GM23338 (cell line): ENCODE data around the gene BICRA. TPM values are rescaled to one million over a fixed set of nuclear protein-coding genes. Genes with fewer than 3 reads are reported as not detected.

Source experiments
- ATAC-seq: fragments of 200-7000 bp; cut with Tn5 transposase; 3 replicates; pipeline ENCODE4 v1.9.1; 2020
- DNase-seq: peaks from one replicate; pipeline ENCODE4 v3.0.0-alpha.2; 2015; ENCODE audit warnings: low spot score
- H2AFZ ChIP-seq: fragments of 200-600 bp; sonication (generic); 2 replicates; pipeline ENCODE4 v1.8.0; 2016; ENCODE audit warnings: antibody characterized with exemption, mild to moderate bottlenecking, moderate library complexity
- H3F3A ChIP-seq: fragments of 200-600 bp; sonication (generic); replicated peaks from 2 replicates; pipeline ENCODE4 v1.8.0; 2017; ENCODE audit warnings: antibody characterized with exemption, mixed run types, low read depth
- H3K27ac ChIP-seq: fragments of 200-600 bp; sonication (generic); 2 replicates; pipeline ENCODE4 v1.6.1; 2016; ENCODE audit warnings: low read depth
- H3K27me3 ChIP-seq: fragments of 200-600 bp; sonication (generic); 2 replicates; pipeline ENCODE4 v1.8.0; 2016; ENCODE audit warnings: mild to moderate bottlenecking, mixed run types, moderate library complexity; ENCODE audit not compliant: insufficient read depth
- H3K36me3 ChIP-seq: fragments of 200-600 bp; sonication (generic); 2 replicates; pipeline ENCODE4 v1.8.0; 2016; ENCODE audit warnings: mild to moderate bottlenecking; ENCODE audit not compliant: insufficient read depth
- H3K4me1 ChIP-seq: fragments of 200-600 bp; sonication (generic); 2 replicates; pipeline ENCODE4 v1.8.0; 2016; ENCODE audit warnings: mild to moderate bottlenecking, moderate library complexity; ENCODE audit not compliant: insufficient read depth
- H3K4me2 ChIP-seq: fragments of 200-600 bp; sonication (generic); 2 replicates; pipeline ENCODE4 v1.7.1; 2017; ENCODE audit warnings: mixed run types
- H3K4me3 ChIP-seq: fragments of 200-600 bp; sonication (generic); 2 replicates; pipeline ENCODE4 v1.6.1; 2016; ENCODE audit warnings: mixed run types
- H3K79me2 ChIP-seq: fragments of 200-600 bp; sonication (generic); replicated peaks from 2 replicates; pipeline ENCODE4 v1.8.0; 2017; ENCODE audit warnings: mild to moderate bottlenecking; ENCODE audit not compliant: insufficient read depth
- H3K9me2 ChIP-seq: fragments of 200-600 bp; sonication (generic); 2 replicates; pipeline ENCODE4 v1.8.0; 2017; ENCODE audit not compliant: insufficient read depth
- H4K20me1 ChIP-seq: fragments of 200-600 bp; sonication (generic); replicated peaks from 2 replicates; pipeline ENCODE4 v1.8.0; 2017; ENCODE audit warnings: mild to moderate bottlenecking; ENCODE audit not compliant: insufficient read depth
- H3K27ac Mint-ChIP-seq: 2 replicates; pipeline ENCODE4 v1.8.0; 2020; ENCODE audit warnings: inconsistent platforms, mild to moderate bottlenecking, moderate library complexity, mixed read lengths
- H3K27me3 Mint-ChIP-seq: 3 replicates; pipeline ENCODE4 v1.8.0; 2022; ENCODE audit warnings: low read depth, mild to moderate bottlenecking, moderate library complexity, mixed read lengths, inconsistent platforms; ENCODE audit not compliant: insufficient read depth, poor library complexity
- H3K36me3 Mint-ChIP-seq: 3 replicates; pipeline ENCODE4 v1.8.0; 2021; ENCODE audit warnings: low read depth, mild to moderate bottlenecking, inconsistent platforms, moderate library complexity, mixed read lengths
- H3K4me1 Mint-ChIP-seq: 3 replicates; pipeline ENCODE4 v1.8.0; 2020; ENCODE audit warnings: mild to moderate bottlenecking, inconsistent platforms, mixed read lengths
- H3K4me3 Mint-ChIP-seq: 3 replicates; pipeline ENCODE4 v1.8.0; 2021; ENCODE audit warnings: moderate library complexity, mild to moderate bottlenecking, inconsistent platforms, mixed read lengths
- H3K9me3 Mint-ChIP-seq: 3 replicates; pipeline ENCODE4 v1.8.0; 2020; ENCODE audit warnings: moderate library complexity, mild to moderate bottlenecking, inconsistent platforms, mixed read lengths
- CREB1 ChIP-seq: fragments of 250-450 bp; sonication (Bioruptor Pico); IDR thresholded peaks from 2 replicates; pipeline ENCODE4 v1.5.0; 2020; ENCODE audit warnings: low read depth, mild to moderate bottlenecking, moderate library complexity
- EZH2 ChIP-seq: fragments of 200-600 bp; sonication (generic); IDR thresholded peaks from one replicate; pipeline ENCODE4 v1.8.0; 2017; ENCODE audit warnings: antibody characterized with exemption, mild to moderate bottlenecking, low read depth; ENCODE audit not compliant: unreplicated experiment
- EZH2phosphoT487 ChIP-seq: fragments of 200-600 bp; sonication (generic); IDR thresholded peaks from one replicate; pipeline ENCODE4 v1.8.1; 2018; ENCODE audit warnings: antibody characterized with exemption; ENCODE audit not compliant: unreplicated experiment
- JUNB ChIP-seq: IDR thresholded peaks from one replicate; pipeline ENCODE4 v1.6.1; 2016; ENCODE audit warnings: antibody characterized with exemption; ENCODE audit not compliant: unreplicated experiment
- NANOG ChIP-seq: IDR thresholded peaks from 2 replicates; pipeline ENCODE4 v1.6.1; 2016; ENCODE audit warnings: antibody characterized with exemption, borderline replicate concordance
- POLR2AphosphoS5 ChIP-seq: IDR thresholded peaks from 2 replicates; pipeline ENCODE4 v1.6.1; 2016; ENCODE audit warnings: antibody characterized with exemption, low read depth
- STAT1 ChIP-seq: IDR thresholded peaks from one replicate; pipeline ENCODE4 v1.6.1; 2016; ENCODE audit warnings: antibody characterized with exemption; ENCODE audit not compliant: unreplicated experiment
- ZNF114 ChIP-seq: fragments of 250-450 bp; sonication (Bioruptor Pico); IDR thresholded peaks from 2 replicates; pipeline ENCODE4 v1.5.0; 2020; ENCODE audit warnings: mild to moderate bottlenecking, moderate library complexity
- ZNF331 ChIP-seq: fragments of 250-450 bp; sonication (Bioruptor Pico); IDR thresholded peaks from 2 replicates; pipeline ENCODE4 v1.5.0; 2020; ENCODE audit warnings: low read depth, mild to moderate bottlenecking, moderate library complexity
- polyA plus RNA-seq: library from polyadenylated mRNA; unstranded; fragments of >200 nt; fragmentation: Nextera tagmentation; extraction: Ambion mirVana; gene quantifications from 2 replicates; pipeline ENCODE4 v1.2.1, GENCODE V29; 2016
- total RNA-seq: library from RNA; depleted of rRNA; stranded (reverse); fragments of >200 nt; shearing (Covaris generic); gene quantifications from 2 replicates; pipeline ENCODE4 v1.2.3, GENCODE V29; 2014
- TF ChIP-seq, protein P1 (sequence below): IDR thresholded peaks from one replicate; pipeline ENCODE4 v1.6.1; 2018; ENCODE audit warnings: antibody characterized with exemption; ENCODE audit not compliant: unreplicated experiment
- TF ChIP-seq, protein P2 (sequence below): fragments of 250-450 bp; sonication (Bioruptor Pico); IDR thresholded peaks from 2 replicates; pipeline ENCODE4 v1.5.0; 2020; ENCODE audit warnings: mild to moderate bottlenecking, moderate library complexity
- TF ChIP-seq, protein P3 (sequence below): IDR thresholded peaks from 2 replicates; pipeline ENCODE4 v1.6.1; 2016; ENCODE audit warnings: antibody characterized with exemption
- TF ChIP-seq, protein P4 (sequence below), 2 experiments: fragments of 200-600 bp in 1 of 2; sonication (generic) in 1 of 2; conservative IDR thresholded peaks; 2 replicates each; pipeline versions ENCODE4 v1.5.1 to v1.6.1; 2016 to 2017; ENCODE audit warnings: antibody characterized with exemption in 2 of 2, low read depth in 2 of 2, mild to moderate bottlenecking in 2 of 2, moderate library complexity in 1 of 2

BICRA gene
- total and polyA plus RNA-seq, 2 experiments from 2014 or later = 7.0 to 37.7 TPM

DNA sequence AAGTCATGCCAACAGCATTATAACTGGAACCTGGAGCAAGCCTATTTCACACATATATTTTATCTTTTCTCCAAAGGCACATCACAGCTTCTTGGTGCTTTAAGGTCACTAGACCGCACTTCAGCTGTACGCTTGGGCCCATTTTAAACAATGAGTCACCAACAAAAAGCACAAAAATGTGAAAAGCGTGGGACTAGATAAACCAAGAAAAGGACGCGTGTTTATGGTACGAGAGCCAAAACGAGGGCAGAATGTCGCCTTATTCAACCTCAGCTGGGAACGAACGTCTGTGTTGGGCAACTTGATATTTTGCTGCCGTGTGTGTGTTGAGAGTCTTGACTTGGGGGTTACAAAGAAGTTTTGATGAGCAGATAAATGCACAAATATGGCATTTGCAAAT lies 95.1 kb downstream of the BICRA start:
- H3K4me1 ChIP-seq = no peaks in the 10 kb centered on the region
- no peak for ATAC-seq
- Mint-ChIP-seq H3K36me3 (peaks cover 21% of the 10 kb centered on the region), H3K27me3 (peaks cover 24% of the 10 kb centered on the region), H3K9me3 (no peaks in the 10 kb centered on the region), H3K4me3 (no peak overlapping the region), H3K27ac (no peak overlapping the region), H3K4me1 (peaks cover 3% of the 10 kb centered on the region; the same call in 1 of the 3 replicates)
- H2AFZ ChIP-seq = no peak overlapping the region
- no peaks in the 10 kb centered on the region for H3K9me2 ChIP-seq
- H3K27me3 ChIP-seq = no peaks in the 10 kb centered on the region
- no peak overlapping the region for H3K27ac ChIP-seq
- H3K36me3 ChIP-seq = peaks cover 10% of the 10 kb centered on the region
- peaks cover 4% of the 10 kb centered on the region; the same call in 1 of the 2 replicates for H4K20me1 ChIP-seq
- no peak for DNase-seq
- no peak overlapping the region for H3K4me2 ChIP-seq
- no peaks in the 10 kb centered on the region for H3K79me2 ChIP-seq
- TF ChIP-seq CREB1 (CRISPR knock-in tag) (no peak), NANOG (no peak), JUNB (no peak), EZH2phosphoT487 (no peak), ZNF331 (CRISPR knock-in tag) (no peak), ZNF114 (CRISPR knock-in tag) (no peak), POLR2AphosphoS5 (no peak), EZH2 (no peak), STAT1 (no peak)
- TF ChIP-seq, protein P1, sequence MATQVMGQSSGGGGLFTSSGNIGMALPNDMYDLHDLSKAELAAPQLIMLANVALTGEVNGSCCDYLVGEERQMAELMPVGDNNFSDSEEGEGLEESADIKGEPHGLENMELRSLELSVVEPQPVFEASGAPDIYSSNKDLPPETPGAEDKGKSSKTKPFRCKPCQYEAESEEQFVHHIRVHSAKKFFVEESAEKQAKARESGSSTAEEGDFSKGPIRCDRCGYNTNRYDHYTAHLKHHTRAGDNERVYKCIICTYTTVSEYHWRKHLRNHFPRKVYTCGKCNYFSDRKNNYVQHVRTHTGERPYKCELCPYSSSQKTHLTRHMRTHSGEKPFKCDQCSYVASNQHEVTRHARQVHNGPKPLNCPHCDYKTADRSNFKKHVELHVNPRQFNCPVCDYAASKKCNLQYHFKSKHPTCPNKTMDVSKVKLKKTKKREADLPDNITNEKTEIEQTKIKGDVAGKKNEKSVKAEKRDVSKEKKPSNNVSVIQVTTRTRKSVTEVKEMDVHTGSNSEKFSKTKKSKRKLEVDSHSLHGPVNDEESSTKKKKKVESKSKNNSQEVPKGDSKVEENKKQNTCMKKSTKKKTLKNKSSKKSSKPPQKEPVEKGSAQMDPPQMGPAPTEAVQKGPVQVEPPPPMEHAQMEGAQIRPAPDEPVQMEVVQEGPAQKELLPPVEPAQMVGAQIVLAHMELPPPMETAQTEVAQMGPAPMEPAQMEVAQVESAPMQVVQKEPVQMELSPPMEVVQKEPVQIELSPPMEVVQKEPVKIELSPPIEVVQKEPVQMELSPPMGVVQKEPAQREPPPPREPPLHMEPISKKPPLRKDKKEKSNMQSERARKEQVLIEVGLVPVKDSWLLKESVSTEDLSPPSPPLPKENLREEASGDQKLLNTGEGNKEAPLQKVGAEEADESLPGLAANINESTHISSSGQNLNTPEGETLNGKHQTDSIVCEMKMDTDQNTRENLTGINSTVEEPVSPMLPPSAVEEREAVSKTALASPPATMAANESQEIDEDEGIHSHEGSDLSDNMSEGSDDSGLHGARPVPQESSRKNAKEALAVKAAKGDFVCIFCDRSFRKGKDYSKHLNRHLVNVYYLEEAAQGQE = no peak
- TF ChIP-seq, protein P2, sequence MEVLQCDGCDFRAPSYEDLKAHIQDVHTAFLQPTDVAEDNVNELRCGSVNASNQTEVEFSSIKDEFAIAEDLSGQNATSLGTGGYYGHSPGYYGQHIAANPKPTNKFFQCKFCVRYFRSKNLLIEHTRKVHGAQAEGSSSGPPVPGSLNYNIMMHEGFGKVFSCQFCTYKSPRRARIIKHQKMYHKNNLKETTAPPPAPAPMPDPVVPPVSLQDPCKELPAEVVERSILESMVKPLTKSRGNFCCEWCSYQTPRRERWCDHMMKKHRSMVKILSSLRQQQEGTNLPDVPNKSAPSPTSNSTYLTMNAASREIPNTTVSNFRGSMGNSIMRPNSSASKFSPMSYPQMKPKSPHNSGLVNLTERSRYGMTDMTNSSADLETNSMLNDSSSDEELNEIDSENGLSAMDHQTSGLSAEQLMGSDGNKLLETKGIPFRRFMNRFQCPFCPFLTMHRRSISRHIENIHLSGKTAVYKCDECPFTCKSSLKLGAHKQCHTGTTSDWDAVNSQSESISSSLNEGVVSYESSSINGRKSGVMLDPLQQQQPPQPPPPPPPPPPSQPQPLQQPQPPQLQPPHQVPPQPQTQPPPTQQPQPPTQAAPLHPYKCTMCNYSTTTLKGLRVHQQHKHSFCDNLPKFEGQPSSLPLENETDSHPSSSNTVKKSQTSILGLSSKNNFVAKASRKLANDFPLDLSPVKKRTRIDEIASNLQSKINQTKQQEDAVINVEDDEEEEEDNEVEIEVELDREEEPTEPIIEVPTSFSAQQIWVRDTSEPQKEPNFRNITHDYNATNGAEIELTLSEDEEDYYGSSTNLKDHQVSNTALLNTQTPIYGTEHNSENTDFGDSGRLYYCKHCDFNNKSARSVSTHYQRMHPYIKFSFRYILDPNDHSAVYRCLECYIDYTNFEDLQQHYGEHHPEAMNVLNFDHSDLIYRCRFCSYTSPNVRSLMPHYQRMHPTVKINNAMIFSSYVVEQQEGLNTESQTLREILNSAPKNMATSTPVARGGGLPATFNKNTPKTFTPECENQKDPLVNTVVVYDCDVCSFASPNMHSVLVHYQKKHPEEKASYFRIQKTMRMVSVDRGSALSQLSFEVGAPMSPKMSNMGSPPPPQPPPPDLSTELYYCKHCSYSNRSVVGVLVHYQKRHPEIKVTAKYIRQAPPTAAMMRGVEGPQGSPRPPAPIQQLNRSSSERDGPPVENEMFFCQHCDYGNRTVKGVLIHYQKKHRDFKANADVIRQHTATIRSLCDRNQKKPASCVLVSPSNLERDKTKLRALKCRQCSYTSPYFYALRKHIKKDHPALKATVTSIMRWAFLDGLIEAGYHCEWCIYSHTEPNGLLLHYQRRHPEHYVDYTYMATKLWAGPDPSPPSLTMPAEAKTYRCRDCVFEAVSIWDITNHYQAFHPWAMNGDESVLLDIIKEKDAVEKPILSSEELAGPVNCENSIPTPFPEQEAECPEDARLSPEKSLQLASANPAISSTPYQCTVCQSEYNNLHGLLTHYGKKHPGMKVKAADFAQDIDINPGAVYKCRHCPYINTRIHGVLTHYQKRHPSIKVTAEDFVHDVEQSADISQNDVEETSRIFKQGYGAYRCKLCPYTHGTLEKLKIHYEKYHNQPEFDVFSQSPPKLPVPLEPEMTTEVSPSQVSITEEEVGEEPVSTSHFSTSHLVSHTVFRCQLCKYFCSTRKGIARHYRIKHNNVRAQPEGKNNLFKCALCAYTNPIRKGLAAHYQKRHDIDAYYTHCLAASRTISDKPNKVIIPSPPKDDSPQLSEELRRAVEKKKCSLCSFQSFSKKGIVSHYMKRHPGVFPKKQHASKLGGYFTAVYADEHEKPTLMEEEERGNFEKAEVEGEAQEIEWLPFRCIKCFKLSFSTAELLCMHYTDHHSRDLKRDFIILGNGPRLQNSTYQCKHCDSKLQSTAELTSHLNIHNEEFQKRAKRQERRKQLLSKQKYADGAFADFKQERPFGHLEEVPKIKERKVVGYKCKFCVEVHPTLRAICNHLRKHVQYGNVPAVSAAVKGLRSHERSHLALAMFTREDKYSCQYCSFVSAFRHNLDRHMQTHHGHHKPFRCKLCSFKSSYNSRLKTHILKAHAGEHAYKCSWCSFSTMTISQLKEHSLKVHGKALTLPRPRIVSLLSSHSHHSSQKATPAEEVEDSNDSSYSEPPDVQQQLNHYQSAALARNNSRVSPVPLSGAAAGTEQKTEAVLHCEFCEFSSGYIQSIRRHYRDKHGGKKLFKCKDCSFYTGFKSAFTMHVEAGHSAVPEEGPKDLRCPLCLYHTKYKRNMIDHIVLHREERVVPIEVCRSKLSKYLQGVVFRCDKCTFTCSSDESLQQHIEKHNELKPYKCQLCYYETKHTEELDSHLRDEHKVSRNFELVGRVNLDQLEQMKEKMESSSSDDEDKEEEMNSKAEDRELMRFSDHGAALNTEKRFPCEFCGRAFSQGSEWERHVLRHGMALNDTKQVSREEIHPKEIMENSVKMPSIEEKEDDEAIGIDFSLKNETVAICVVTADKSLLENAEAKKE = no peak
- TF ChIP-seq, protein P3, sequence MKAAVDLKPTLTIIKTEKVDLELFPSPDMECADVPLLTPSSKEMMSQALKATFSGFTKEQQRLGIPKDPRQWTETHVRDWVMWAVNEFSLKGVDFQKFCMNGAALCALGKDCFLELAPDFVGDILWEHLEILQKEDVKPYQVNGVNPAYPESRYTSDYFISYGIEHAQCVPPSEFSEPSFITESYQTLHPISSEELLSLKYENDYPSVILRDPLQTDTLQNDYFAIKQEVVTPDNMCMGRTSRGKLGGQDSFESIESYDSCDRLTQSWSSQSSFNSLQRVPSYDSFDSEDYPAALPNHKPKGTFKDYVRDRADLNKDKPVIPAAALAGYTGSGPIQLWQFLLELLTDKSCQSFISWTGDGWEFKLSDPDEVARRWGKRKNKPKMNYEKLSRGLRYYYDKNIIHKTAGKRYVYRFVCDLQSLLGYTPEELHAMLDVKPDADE = no peak
- TF ChIP-seq, protein P4, sequence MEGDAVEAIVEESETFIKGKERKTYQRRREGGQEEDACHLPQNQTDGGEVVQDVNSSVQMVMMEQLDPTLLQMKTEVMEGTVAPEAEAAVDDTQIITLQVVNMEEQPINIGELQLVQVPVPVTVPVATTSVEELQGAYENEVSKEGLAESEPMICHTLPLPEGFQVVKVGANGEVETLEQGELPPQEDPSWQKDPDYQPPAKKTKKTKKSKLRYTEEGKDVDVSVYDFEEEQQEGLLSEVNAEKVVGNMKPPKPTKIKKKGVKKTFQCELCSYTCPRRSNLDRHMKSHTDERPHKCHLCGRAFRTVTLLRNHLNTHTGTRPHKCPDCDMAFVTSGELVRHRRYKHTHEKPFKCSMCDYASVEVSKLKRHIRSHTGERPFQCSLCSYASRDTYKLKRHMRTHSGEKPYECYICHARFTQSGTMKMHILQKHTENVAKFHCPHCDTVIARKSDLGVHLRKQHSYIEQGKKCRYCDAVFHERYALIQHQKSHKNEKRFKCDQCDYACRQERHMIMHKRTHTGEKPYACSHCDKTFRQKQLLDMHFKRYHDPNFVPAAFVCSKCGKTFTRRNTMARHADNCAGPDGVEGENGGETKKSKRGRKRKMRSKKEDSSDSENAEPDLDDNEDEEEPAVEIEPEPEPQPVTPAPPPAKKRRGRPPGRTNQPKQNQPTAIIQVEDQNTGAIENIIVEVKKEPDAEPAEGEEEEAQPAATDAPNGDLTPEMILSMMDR (conservative IDR thresholded peaks at IDR 0.05; ENCODE audit: low read depth in 2 of 2) = no peak
- 0 out of 2 replicates have a peak, but pooled peaks cover 14% of the 10 kb centered on the region for H3F3A ChIP-seq
- no peak overlapping the region for H3K4me3 ChIP-seq
